Measurements from ENCODE around the gene SNAPC2. TPM values are rescaled to one million over a fixed set of nuclear protein-coding genes. Genes with fewer than 3 reads are reported as not detected.
"Not testable (repeated sequence)": the region's sequence is repeated elsewhere in the genome, so short reads cannot be mapped to it uniquely, and the experiment has no call there.

Gene SNAPC2
- total RNA-seq, 1 experiment from 2014 or later = 26.6 TPM

GRCh38 chr19:7925171-7925851, 5.2 kb downstream of the SNAPC2 start:
- peaks cover 28% of the 10 kb centered on the region for H3K36me3 ChIP-seq
- H3K27me3 ChIP-seq (replicated peaks) = peaks cover 6% of the 10 kb centered on the region
- peak overlapping the region; percentile 24 for H3K4me3 ChIP-seq
- H3K27ac ChIP-seq = no peak overlapping the region
- H3K9me3 ChIP-seq (replicated peaks) = peaks cover 5% of the 10 kb centered on the region
- peak; percentile 48 to 81 for DNase-seq (ENCODE audit: low read depth in 1 of 2, low spot score in 2 of 2)
- peaks cover 53% of the 10 kb centered on the region for H3K4me1 ChIP-seq (replicated peaks)

- Histone ChIP-seq H3K9me3 (replicated peaks) (peaks cover 5% of the 10 kb centered on the region), H3K27ac (no peak within 1 kb of the TSS), H3K36me3 (peaks cover 35% of the 10 kb centered on the region), H3K4me1 (replicated peaks) (peaks cover 50% of the 10 kb centered on the region), H3K4me3 (peak within 1 kb of the TSS; percentile 24), H3K27me3 (replicated peaks) (peaks cover 6% of the 10 kb centered on the region)
- no peak for DNase-seq (ENCODE audit: low read depth in 1 of 2, low spot score in 2 of 2)
Observed at GRCh38 chr19:7926021-7926726, 6.0 kb downstream of the SNAPC2 start, which contains the start of gene CTXN1. Gene CTXN1, minus strand, starts transcription at chr19:7926135. Its CDS starts 597 bp downstream, at chr19:7925538.

GRCh38 chr19:7926727-7927604, 6.8 kb downstream of the SNAPC2 start:
- Histone ChIP-seq H3K27me3 (replicated peaks) (peaks cover 6% of the 10 kb centered on the region), H3K27ac (no peak overlapping the region), H3K4me1 (replicated peaks) (peaks cover 42% of the 10 kb centered on the region), H3K36me3 (peaks cover 38% of the 10 kb centered on the region), H3K4me3 (no peak overlapping the region), H3K9me3 (replicated peaks) (peaks cover 5% of the 10 kb centered on the region)
- no peak for DNase-seq (ENCODE audit: low read depth in 1 of 2, low spot score in 2 of 2)

GRCh38 chr19:7927605-7928333, 7.6 kb downstream of the SNAPC2 start:
- Histone ChIP-seq H3K4me1 (replicated peaks) (peaks cover 40% of the 10 kb centered on the region), H3K27ac (no peak overlapping the region), H3K9me3 (replicated peaks) (peaks cover 5% of the 10 kb centered on the region), H3K36me3 (peaks cover 38% of the 10 kb centered on the region), H3K4me3 (no peak overlapping the region), H3K27me3 (replicated peaks) (peaks cover 6% of the 10 kb centered on the region)
- no peak for DNase-seq (ENCODE audit: low read depth in 1 of 2, low spot score in 2 of 2)

GRCh38 chr19:7928334-7928706, 8.2 kb downstream of the SNAPC2 start:
- peaks cover 5% of the 10 kb centered on the region for H3K9me3 ChIP-seq (replicated peaks)
- peaks cover 40% of the 10 kb centered on the region for H3K4me1 ChIP-seq (replicated peaks)
- DNase-seq (ENCODE audit: low read depth in 1 of 2, low spot score in 2 of 2) = no peak
- no peak overlapping the region for H3K27ac ChIP-seq
- no peak overlapping the region for H3K4me3 ChIP-seq
- H3K36me3 ChIP-seq = peaks cover 43% of the 10 kb centered on the region
- H3K27me3 ChIP-seq (replicated peaks) = peaks cover 6% of the 10 kb centered on the region

- H3K9me3 ChIP-seq (replicated peaks) = peaks cover 5% of the 10 kb centered on the region
- H3K27ac ChIP-seq = peak overlapping the region; percentile 41
- peak; percentile 75 to 86 for DNase-seq (ENCODE audit: low read depth in 1 of 2, low spot score in 2 of 2)
- H3K4me3 ChIP-seq = no peak overlapping the region
- H3K27me3 ChIP-seq (replicated peaks) = peaks cover 6% of the 10 kb centered on the region
- peaks cover 50% of the 10 kb centered on the region for H3K36me3 ChIP-seq
- H3K4me1 ChIP-seq (replicated peaks) = peaks cover 40% of the 10 kb centered on the region
Observed at GRCh38 chr19:7928741-7929701, 8.9 kb downstream of the SNAPC2 start.

GRCh38 chr19:7930030-7930429, 9.9 kb downstream of the SNAPC2 start:
- Histone ChIP-seq H3K27ac (peak overlapping the region; percentile 41), H3K4me1 (replicated peaks) (peaks cover 39% of the 10 kb centered on the region), H3K36me3 (peaks cover 60% of the 10 kb centered on the region)
- H3K4me3 ChIP-seq; DNase-seq (ENCODE audit: low read depth in 1 of 2, low spot score in 2 of 2); H3K9me3 ChIP-seq (replicated peaks); H3K27me3 ChIP-seq (replicated peaks): not testable (repeated sequence)

GRCh38 chr19:7930765-7931164, 10.6 kb downstream of the SNAPC2 start:
- Histone ChIP-seq H3K9me3 (replicated peaks) (no peaks in the 10 kb centered on the region), H3K36me3 (peaks cover 67% of the 10 kb centered on the region), H3K27me3 (replicated peaks) (no peaks in the 10 kb centered on the region), H3K27ac (no peak overlapping the region), H3K4me1 (replicated peaks) (peaks cover 31% of the 10 kb centered on the region), H3K4me3 (no peak overlapping the region)
- DNase-seq (ENCODE audit: low read depth in 1 of 2, low spot score in 2 of 2) = no peak

- Histone ChIP-seq H3K27ac (no peak overlapping the region), H3K4me1 (replicated peaks) (peaks cover 27% of the 10 kb centered on the region), H3K4me3 (no peak overlapping the region), H3K27me3 (replicated peaks) (no peaks in the 10 kb centered on the region), H3K9me3 (replicated peaks) (no peaks in the 10 kb centered on the region), H3K36me3 (peaks cover 71% of the 10 kb centered on the region)
- DNase-seq (ENCODE audit: low read depth in 1 of 2, low spot score in 2 of 2) = no peak
Observed at GRCh38 chr19:7931221-7932061, 11.3 kb downstream of the SNAPC2 start.

GRCh38 chr19:7932276-7932929, 12.3 kb downstream of the SNAPC2 start:
- Histone ChIP-seq H3K27ac (no peak overlapping the region), H3K4me1 (replicated peaks) (peaks cover 26% of the 10 kb centered on the region), H3K4me3 (no peak overlapping the region), H3K36me3 (peaks cover 75% of the 10 kb centered on the region), H3K27me3 (replicated peaks) (no peaks in the 10 kb centered on the region), H3K9me3 (replicated peaks) (no peaks in the 10 kb centered on the region)
- no peak for DNase-seq (ENCODE audit: low read depth in 1 of 2, low spot score in 2 of 2)

GRCh38 chr19:7932930-7933300, 12.8 kb downstream of the SNAPC2 start:
- Histone ChIP-seq H3K27me3 (replicated peaks) (no peaks in the 10 kb centered on the region), H3K4me3 (no peak overlapping the region), H3K9me3 (replicated peaks) (no peaks in the 10 kb centered on the region), H3K4me1 (replicated peaks) (peaks cover 22% of the 10 kb centered on the region), H3K36me3 (peaks cover 80% of the 10 kb centered on the region), H3K27ac (no peak overlapping the region)
- no peak for DNase-seq (ENCODE audit: low read depth in 1 of 2, low spot score in 2 of 2)

Measured in SJSA1 (cell line).